ENCODE measurements around the gene IFIH1. TPM values are rescaled to one million over a fixed set of nuclear protein-coding genes. Genes with fewer than 3 reads are reported as not detected.

The IFIH1 gene
- total and polyA plus RNA-seq, 2 of the 8 experiments (the other 6 are each of a cell fraction or from before 2014, with no cell fraction given) = 0.32 to 2.0 TPM

DNA sequence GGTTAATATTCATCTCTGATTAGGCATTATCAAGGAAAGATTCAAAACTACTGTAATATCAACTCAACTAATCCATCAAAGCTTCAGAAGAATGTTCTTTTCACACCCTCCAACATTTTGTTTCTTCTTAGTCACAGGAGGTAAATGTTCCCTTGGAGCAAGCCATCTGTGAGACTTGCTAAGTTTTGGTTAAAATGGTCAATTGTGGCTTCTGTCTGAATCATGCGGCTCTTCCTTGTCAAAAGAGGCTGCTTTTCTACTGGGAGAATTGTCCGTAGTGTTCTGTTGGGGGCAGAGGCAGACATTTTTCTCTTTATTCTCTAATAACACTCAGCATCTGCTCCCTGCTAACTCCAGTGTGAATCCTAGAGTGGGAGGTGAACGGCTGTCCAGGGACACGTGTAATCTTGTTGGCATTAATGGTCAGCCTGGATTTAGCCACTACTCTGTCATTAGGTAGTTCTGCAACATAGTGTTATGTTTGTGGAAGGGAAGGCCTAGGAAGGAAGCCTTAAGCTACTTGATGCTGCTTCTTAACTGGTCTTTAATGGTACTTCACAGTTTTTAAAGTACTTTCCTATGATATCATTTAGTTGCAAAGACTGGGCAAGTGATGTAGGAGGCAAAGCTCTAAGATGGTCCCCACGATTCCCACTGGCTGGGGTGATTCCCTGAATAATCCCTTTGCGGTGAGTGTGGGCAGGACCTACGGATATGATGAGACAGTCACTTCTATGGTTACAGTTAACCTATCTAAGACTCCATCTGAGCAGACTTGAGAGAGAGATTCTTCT, 52.6 kb downstream of the IFIH1 start:
- DNase-seq (ENCODE audit: low read depth in 1 of 2, low spot score in 2 of 2) = no peak
- H3K79me2 ChIP-seq (ENCODE audit: control insufficient read depth in 1 of 2, insufficient read depth in 2 of 2, low read length in 2 of 2) = no peaks in the 10 kb centered on the region
- no peaks in the 10 kb centered on the region for H3K23me2 ChIP-seq (ENCODE audit: low read depth, low read length)
- H3K9ac ChIP-seq (replicated peaks in 1 of 4; ENCODE audit: extremely low read depth in 1 of 4, low read depth in 3 of 4, low read length in 3 of 4) = no peak overlapping the region; a peak in 1 of 7 replicates
- no peaks in the 10 kb centered on the region for H3K9me3 ChIP-seq (ENCODE audit: insufficient read depth in 2 of 2, low read depth in 1 of 2, low read length in 1 of 2)
- no peak overlapping the region for H2BK12ac ChIP-seq (ENCODE audit: low read depth, low read length)
- no peak overlapping the region for H3K4me2 ChIP-seq (ENCODE audit: insufficient read depth in 1 of 2, low read depth in 2 of 2, low read length in 2 of 2)
- no peak overlapping the region for H2BK15ac ChIP-seq (ENCODE audit: low read length)
- no peak for FAIRE-seq
- H3K36me3 ChIP-seq (ENCODE audit: control insufficient read depth in 2 of 4, insufficient read depth in 4 of 4, low read length in 3 of 4) = no peaks in the 10 kb centered on the region
- ChIA-PET CTCF (ENCODE audit: partially characterized antibody) (interaction anchor here (1.0 to 1.8 kb wide), 5 partner anchors 9 to 44 kb away, joined by 3 to 6 read pairs (median 5); no protein-coding TSS in a partner anchor), POLR2A (ENCODE audit: partially characterized antibody) (no interaction called here)
- H3K4me1 ChIP-seq (replicated peaks in 1 of 4; ENCODE audit: control insufficient read depth in 3 of 4, insufficient read depth in 4 of 4, low read length in 3 of 4) = peaks cover 0 to 4% (median 0%) of the 10 kb centered on the region in 4 experiments; a peak in 1 of 7 replicates
- H4K20me1 ChIP-seq (replicated peaks in 1 of 2; ENCODE audit: control insufficient read depth in 1 of 2, insufficient read depth in 2 of 2, low read length in 2 of 2) = no peaks in the 10 kb centered on the region
- 94% methylated on average over 7 of the region's 7 CpGs; no CpG with 5 or more reads in 1 of the 2 experiments for WGBS, 2 experiments (ENCODE audit: extremely low coverage in 1 of 2, insufficient coverage in 1 of 2, insufficient read length in 1 of 2, insufficient replicate concordance in 2 of 2, low coverage in 1 of 2, low lambda C conversion rate in 2 of 2, missing lambda C conversion rate in 1 of 2)
- no peak overlapping the region for H3K56ac ChIP-seq (replicated peaks; ENCODE audit: insufficient read length, low read depth, low read length)
- no peak overlapping the region for H4K91ac ChIP-seq (replicated peaks; ENCODE audit: insufficient read length, low read length)
- no peak overlapping the region for H2BK5ac ChIP-seq (ENCODE audit: low read depth, low read length)
- H2BK20ac ChIP-seq (ENCODE audit: low read length) = no peak overlapping the region
- H3K4me3 ChIP-seq (ENCODE audit: extremely low read depth in 1 of 4, insufficient read depth in 2 of 4, low read depth in 3 of 4, low read length in 4 of 4) = no peak overlapping the region
- no peak overlapping the region for H3K23ac ChIP-seq (ENCODE audit: insufficient read length)
- no peak overlapping the region for H2AFZ ChIP-seq (ENCODE audit: low read length)
- no peak overlapping the region for H3K27ac ChIP-seq (ENCODE audit: low read depth, low read length)
- no peak overlapping the region for H4K8ac ChIP-seq (ENCODE audit: extremely low read depth, insufficient read depth, low read length)
- no peak overlapping the region for H2AK5ac ChIP-seq (ENCODE audit: low read depth, low read length)
- H3K14ac ChIP-seq (ENCODE audit: insufficient read length) = no peak overlapping the region
- no peak overlapping the region for H4K5ac ChIP-seq (ENCODE audit: insufficient read length, low read depth, low read length)
- no peak overlapping the region for H2BK120ac ChIP-seq (replicated peaks; ENCODE audit: low read depth, low read length)
- H3K27me3 ChIP-seq (replicated peaks in 1 of 4; ENCODE audit: control insufficient read depth in 3 of 4, extremely low read depth in 1 of 4, insufficient read depth in 3 of 4, low read length in 3 of 4) = no peaks in the 10 kb centered on the region
- no peak overlapping the region for H3K18ac ChIP-seq (ENCODE audit: extremely low read depth, low read length)
- no peaks in the 10 kb centered on the region for H3K79me1 ChIP-seq (ENCODE audit: low read depth, low read length)
- no peak overlapping the region for H3K4ac ChIP-seq (replicated peaks; ENCODE audit: insufficient read length, low read depth, low read length)
- TF ChIP-seq CTBP2 (IDR thresholded peaks at IDR 0.05; ENCODE audit: borderline replicate concordance, insufficient read depth, insufficient read length, low read length) (no peak), TBP (IDR thresholded peaks at IDR 0.05; ENCODE audit: low read depth, low read length) (no peak), JUND (IDR thresholded peaks at IDR 0.05; ENCODE audit: low read length) (no peak), RXRA (IDR thresholded peaks at IDR 0.05; ENCODE audit: insufficient read depth, low read depth, low read length) (no peak), BACH1 (IDR thresholded peaks at IDR 0.05; ENCODE audit: low read length) (no peak), SIX5 (IDR thresholded peaks at IDR 0.05; ENCODE audit: low read depth, low read length) (no peak), SP1 (IDR thresholded peaks at IDR 0.05; ENCODE audit: low read depth, low read length) (no peak), MAFK (IDR thresholded peaks at IDR 0.05; ENCODE audit: low read depth, low read length) (no peak), CEBPB (IDR thresholded peaks at IDR 0.05; ENCODE audit: low read depth, low read length) (no peak), TAF7 (optimal IDR thresholded peaks at IDR 0.05; ENCODE audit: borderline replicate concordance, low read depth, low read length) (no peak), HDAC6 (IDR thresholded peaks at IDR 0.05; ENCODE audit: low read depth, low read length) (no peak), CHD2 (IDR thresholded peaks at IDR 0.05; ENCODE audit: low read length) (no peak), RBBP5 (IDR thresholded peaks at IDR 0.05; ENCODE audit: borderline replicate concordance, low read depth, low read length) (no peak)

All from H1 (cell line).